NB4 (cell line): ENCODE measurements around the gene BIN2.

Source experiments
- CTCF ChIP-seq: IDR thresholded peaks from one replicate; pipeline ENCODE4 v1.5.1; 2012; ENCODE audit warnings: low read depth, low read length
- POLR2A ChIP-seq: IDR thresholded peaks from 2 replicates; pipeline ENCODE4 v1.6.1; 2011; ENCODE audit warnings: mild to moderate bottlenecking; ENCODE audit not compliant: insufficient read length; ENCODE audit errors: extremely low read depth

- TF ChIP-seq POLR2A: no peak
- no peak for TF ChIP-seq CTCF
Observed at GRCh38 chr12:51323317-51323960, 535 bp downstream of the BIN2 start.
